Measurements from ENCODE around the gene LRP11.

DNA sequence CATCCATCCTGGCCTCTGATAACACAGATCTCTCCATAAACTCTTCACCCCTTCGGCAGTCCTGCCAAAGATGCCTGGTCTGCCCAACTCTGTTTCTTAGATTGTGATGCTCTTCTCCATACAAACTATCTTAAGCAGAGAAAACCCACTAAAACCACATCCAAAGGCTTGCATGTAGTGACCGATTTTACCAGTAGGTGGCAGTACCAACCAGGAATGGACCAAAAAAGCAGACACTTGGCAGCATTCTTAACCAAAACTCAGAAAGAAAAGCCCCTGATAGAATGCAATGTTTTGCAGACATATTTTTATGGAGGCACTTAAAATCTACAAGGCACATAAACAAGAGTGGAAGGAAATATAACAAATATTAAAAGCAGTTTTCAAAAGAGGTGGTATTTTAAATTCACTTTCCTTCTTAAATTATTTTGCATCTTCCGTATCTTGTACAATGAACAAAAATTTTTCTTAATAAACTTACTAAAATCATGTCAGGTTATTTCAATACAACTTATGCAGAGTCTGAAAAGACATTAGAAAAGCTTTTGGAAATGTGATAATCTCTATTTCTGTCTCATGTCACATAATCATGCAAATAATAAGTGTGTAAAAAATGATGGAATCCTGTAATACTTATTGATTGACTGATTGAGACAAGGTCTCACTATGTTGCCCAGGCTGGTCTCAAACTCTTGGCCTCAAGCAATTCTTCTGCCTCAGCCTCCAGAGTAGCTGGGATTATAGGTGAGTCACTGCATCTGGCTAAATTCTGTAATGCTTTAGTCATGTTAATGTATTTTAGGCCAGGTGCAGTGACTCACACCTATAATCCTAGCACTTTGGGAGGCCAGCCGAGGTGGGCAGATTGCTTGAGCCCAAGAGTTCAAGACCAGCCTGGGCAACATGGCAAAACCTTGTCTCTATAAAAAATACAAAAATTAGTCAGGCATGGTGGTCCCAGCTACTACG lies 29.4 kb downstream of the LRP11 start:
- TF ChIP-seq EZH2 (IDR thresholded peaks at IDR 0.05; ENCODE audit: insufficient read depth, poor library complexity, severe bottlenecking) (no peak), EZH2phosphoT487 (IDR thresholded peaks at IDR 0.05; ENCODE audit: insufficient read depth, low read depth) (no peak)

Data from GM23248 (cell line).